EH (cell line): ENCODE measurements around the gene ZNF536.
"Not testable (repeated sequence)": the region's sequence is repeated elsewhere in the genome, so short reads cannot be mapped to it uniquely, and the experiment has no call there.

Experiments used
- DNase-seq: peaks from one replicate; pipeline ENCODE4 v3.0.0-alpha.2; 2015; ENCODE audit warnings: low read depth

ZNF536 gene

DNA sequence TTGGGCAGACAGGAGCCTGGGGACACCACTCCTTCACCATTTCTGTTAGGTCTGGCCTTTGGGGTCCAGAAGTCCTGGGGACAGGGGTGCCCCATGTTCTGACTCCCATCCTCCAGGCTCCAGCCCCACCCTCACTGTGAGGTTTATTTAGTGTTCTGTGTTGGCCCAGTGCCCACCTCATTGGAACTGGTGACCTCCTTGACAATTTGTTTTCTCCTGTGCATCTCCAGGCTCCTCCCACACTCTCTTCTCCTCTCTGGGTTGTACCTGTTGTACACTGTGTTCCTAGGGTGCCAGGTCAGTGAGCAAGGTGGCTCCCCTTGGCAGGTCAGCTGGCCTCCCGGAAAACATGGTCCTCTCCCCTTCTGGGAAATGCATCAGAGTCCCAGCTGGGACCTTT lies 110.8 kb downstream of the ZNF536 start:
- DNase-seq: no peak

DNA sequence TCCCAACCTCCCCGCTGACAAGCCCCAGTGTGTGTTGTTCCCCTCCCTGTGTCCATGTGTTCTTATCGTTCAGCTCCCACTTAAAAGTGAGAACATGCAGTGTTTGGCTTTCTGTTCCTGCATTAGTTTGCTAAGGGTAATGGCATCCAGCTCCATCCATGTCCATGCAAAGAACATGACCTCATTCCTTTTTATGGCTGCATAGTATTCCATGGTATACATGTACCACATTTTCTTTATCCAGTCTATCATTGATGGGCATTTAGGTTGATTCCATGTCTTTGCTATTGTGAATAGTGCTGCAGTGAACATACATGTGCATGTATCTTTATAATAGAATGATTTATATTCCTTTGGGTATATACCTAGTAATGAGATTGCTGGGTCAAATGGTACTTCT lies 114.1 kb downstream of the ZNF536 start:
- not testable (repeated sequence) for DNase-seq

DNA sequence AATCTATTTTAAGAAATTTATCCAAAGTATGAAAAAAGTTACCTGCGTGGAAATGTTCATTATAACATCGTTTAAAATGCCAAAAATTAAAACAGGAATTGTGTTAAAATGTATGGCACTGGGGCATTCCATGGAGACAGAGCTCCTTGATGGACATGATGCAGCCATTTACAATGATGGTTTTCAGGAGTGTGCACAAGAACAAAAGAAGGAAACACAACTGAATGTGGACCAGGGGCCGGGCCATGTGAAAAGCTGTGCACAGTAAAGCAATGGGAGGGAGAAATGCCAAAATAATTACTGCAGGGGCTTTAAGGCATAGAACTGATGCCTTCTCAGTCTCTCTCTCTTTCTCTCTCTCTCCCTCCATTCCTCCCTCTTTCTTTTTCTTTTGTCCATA lies 115.0 kb downstream of the ZNF536 start:
- no peak for DNase-seq

DNA sequence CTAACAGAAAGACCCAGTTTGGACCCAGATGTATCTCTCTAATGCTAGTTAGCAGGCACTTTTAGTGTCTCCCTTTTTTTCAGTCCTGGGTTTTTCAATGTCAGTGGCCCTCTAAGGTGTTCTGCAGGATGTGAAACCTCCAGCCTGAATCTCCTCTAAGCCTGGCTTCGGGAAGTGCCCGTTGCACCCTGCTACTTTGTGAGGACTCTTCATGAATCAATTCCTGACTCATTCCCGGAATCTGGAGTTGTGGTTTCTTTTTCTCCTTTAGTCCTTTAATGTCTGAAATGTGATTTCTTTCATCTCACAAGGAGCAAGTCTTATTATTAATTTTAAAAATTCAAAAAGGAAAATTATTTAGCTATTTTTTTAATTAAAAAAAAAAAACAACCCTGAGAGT lies 116.0 kb downstream of the ZNF536 start:
- DNase-seq: no peak

DNA sequence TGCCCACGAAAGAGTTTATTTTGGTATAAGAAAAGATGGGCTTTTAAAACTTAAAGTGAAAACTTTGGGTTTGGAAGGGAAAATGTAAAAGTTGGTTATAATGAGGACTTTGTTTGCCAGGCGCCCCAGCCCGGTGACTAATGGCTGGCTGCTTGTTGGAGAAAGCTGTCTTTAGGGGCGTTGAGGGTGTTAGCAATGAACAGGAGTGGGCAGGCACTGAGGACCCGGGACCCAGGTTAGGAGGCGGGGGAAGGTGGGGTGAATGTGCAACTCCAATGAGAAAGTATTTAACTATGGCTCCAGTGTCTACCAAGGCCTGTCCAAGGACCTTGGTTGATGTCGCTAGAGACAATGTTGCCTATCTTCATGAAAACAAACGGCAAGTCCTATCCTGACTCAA lies 118.6 kb downstream of the ZNF536 start:
- DNase-seq: no peak

DNA sequence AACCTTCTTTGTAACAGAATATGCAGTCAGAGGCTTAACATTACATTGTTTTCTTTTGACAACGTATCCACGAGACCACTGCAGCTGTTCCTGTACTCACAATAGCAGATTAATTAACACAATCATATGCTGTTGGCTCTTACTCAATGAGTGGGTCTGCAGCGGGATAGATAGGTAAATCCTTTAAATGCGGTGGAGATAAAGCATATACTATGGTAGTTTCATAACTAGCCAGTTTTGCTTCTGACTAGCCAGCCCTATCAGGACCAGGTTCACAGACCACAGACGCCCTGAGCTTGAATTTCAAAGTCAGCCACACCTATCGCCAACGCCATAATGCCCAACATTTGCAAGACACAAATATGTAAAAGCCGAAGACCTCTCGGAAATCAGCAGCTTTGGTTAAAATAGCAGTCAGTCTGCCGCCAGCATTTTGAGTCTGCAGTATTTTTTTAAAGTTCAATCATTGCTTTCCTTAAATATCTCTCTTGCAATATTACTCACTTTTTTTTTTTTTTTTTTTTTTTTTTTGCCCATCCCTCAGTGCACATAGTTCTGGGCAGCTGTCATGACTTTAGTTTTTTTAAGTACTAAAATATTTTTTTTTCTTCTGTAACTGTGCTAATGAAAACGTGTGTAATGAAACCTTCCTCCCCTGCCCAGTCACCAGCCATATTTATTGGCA lies 120.5 kb downstream of the ZNF536 start:
- DNase-seq: no peak

DNA sequence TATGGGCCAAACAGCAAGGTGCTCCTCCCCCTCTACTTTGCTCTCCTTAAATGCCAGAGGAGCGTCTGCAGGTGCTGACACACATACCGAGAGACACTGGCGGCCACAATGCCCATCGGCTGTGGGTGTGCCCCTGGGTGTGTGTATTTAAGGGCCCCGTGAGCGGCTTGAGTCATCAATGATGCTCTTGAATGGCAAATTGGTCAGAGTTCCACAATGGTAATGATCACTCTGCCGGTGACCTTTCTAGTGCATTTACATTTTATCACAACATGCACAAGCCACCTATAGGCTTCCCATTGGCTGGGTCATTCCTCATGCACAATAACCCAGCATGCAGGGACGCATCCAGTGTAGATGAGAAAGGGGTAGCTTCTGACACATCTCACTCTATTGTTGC lies 124.8 kb downstream of the ZNF536 start:
- no peak for DNase-seq

DNA sequence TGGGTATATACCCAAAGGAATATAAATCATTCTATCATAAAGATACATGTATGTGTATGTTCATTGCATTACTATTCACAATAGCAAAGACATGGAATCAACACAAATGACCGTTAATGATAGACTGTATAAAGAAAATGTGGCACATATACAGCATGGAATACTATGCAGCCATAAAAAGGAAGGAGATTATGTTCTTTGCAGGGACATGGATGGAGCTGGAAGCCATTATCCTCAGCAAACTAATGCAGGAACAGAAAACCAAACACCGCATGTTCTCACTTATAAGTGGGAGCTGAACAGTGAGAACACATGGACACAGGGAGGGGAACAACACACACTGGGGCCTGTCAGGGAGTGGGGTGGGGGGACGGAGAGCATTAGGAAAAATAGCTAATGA lies 125.9 kb downstream of the ZNF536 start:
- not testable (repeated sequence) for DNase-seq

DNA sequence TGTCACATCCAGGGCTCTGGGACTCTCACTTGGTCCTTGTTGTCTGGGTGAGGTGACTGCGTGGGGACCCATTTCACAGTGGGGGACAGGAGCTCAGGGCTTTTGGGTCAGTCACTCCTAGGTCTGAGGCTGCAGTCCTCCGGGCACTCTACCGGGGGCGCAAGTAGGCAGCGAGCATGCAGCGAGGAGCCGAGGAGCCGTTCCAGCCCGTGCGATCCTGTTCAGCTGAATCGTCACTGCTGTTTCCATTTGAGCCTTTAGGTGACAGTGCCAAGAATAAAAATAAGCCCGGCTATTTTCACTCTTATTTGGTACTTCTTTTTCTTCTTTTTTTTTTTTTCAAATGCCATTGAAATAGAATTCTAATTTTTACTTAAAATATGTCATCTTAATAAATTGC lies 126.5 kb downstream of the ZNF536 start:
- no peak for DNase-seq

DNA sequence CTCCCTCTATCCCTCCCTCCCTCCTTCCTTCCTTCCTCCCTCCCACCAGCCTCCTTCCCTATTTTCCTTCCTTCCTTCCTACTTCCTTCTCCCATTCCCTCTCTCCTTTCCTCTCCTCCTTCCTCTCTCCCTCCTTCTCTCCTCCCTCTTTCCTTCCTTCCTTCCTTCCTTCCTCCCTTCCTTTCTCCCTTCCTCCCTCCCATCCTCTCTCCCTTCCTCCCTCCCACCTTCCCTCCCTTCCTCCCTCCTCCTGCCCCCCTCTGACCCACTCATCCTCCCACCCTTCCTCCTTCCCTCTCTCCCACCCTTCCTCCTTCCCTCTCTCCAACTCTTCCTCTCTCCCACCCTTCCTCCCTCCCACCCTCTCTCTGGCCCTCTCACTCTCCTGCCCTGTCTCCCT lies 132.1 kb downstream of the ZNF536 start:
- DNase-seq: no peak

DNA sequence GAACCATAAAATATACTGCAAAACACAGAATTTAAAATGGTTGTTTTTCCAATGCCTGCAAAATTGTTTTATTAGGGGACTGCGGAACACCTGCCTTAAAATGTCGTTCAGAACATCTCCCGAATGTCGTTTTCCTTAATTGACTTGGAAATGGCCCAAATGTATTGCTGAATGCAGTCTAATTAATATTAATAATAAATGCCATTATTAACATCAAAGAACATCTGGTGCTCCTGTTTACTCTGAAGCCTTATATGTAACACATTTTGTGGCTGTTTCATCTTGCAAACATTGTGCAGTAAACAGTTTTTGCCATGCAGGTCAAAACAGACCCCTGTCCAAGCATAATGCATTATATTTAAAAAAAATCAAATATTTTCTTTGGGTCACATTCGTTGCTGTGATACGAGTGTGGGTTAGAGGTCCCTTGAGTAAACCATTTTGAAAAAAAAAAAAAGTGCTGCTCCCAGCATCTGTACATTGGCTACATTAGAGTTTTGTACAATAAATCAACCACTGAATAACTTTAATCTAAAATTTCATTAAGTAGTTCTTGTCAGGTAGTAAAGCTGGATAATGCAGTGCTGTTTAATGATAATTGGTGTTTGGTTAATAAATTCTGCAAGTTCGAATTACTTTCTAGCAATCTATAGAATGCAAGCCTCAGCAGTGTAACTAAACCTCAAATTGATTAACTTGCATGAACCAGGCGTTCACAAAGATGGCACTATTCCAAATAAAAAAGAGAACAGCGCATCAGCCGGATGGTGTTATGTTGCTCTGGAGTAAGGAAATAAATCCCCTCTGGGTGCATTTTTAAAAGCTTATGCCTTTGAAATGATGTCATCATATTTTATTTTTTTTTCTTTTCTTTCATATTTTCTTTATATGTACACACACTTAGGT lies 140.2 kb downstream of the ZNF536 start:
- no peak for DNase-seq

DNA sequence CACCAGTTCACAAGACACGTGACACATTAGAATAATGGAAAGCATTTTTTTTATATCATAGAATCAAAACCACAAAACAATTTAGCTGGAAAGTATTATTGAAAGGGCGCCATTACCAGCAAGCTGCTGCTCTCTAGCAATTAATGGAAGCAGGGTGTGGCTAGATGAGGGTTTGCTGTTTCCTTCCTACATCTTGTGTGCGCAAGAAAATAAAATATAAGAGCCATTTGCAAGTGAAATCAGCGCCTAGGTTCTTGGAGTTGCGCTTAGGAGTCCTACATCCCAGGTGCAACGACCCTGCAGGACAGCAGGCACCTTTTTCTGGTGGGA lies 140.9 kb downstream of the ZNF536 start:
- DNase-seq: no peak

DNA sequence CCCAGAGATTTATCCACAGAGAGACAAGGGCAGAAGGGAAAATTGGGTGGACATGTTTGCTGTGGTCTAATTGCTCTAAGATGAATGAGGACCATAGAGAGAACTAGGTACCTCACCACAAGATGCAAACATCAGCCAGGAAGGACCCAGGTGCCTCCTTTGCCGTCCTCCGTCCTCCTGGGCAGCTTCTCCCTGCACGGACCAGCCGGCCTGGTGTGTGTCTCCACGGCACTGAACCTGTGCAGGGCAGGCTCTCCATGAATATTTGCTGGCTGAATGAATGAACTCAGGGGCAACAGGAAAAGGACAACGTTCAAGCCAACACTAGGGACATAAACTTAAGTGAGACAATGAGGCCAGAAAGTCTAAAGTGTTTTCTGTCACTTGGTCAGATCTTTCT lies 143.9 kb downstream of the ZNF536 start:
- DNase-seq: no peak

DNA sequence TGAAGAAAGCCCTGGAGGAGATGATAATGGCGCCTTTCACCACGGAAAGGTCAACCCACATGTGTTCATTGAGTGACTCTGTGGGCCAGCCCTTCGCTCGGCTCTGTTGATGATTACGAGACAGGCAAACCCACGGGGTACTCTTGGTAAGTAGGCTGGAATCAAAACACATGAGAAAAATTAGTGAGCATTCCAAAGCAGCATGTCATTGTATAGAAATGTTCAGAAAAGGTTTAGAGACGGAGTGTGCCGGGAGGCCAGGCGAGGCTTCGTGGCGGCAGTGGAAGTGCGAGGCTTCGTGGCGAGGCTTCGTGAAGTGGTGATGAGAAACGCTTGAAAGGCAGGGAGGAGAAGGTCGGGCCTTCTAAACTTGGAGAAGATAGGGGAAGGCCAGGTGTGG lies 144.3 kb downstream of the ZNF536 start:
- DNase-seq: no peak

DNA sequence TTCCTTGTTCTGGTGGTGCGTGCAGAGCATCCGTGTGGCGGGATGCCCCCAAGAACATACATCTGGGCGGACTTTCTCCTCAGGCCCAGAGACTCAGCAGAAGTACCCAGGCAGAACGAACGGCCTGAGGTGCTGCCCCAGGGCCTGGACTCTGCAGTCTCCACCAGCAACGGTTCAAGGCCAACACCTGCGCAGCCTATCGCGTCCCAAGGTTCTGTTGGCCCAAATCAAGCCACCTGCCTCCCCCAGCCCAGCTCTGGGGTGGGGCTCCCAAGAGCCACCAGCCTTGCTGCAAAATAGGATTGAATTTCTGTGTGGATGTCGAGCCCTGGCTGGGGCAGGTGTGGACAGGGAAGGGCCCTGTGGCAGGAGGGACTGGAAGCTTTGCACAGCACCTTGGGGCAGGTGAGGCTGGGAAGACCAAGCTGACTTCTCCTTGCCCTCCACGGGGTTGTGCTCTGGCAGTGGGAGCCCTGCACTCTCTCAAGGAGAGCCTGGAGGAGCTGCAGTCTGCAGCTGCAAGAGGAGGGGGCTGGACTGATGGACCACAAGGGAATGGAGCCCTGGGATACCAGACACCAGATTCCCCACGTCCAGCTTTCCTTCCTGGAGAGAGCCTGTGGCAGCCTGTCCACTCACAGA lies 146.9 kb downstream of the ZNF536 start:
- no peak for DNase-seq

DNA sequence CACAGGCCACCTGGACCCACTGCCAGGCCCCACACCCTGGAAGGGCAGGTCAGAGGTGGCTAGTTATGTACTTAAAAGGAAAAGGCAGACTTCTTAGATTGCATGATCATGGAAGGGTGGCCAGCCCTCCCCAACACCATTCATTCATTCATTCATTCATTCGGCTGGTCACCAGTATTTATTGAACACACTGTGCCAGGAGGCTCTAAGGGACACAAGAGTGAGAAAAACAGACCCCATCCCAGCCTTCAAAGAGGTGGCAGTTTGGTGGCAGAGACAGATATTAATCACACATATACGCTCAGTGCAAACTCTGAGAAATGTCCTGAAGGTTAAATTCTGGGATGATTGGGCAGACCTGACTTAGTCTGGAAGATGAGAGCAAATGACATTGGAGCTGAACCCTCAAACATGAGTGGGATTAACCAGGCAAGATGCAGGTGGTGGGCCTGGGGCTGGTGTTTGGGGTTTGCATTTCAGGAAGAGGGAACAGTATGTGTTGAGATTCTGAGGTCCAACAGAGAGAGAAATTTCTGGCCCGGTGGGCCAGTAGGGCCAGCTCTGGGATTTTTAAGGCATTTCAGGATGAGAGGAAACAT lies 147.5 kb downstream of the ZNF536 start:
- no peak for DNase-seq

DNA sequence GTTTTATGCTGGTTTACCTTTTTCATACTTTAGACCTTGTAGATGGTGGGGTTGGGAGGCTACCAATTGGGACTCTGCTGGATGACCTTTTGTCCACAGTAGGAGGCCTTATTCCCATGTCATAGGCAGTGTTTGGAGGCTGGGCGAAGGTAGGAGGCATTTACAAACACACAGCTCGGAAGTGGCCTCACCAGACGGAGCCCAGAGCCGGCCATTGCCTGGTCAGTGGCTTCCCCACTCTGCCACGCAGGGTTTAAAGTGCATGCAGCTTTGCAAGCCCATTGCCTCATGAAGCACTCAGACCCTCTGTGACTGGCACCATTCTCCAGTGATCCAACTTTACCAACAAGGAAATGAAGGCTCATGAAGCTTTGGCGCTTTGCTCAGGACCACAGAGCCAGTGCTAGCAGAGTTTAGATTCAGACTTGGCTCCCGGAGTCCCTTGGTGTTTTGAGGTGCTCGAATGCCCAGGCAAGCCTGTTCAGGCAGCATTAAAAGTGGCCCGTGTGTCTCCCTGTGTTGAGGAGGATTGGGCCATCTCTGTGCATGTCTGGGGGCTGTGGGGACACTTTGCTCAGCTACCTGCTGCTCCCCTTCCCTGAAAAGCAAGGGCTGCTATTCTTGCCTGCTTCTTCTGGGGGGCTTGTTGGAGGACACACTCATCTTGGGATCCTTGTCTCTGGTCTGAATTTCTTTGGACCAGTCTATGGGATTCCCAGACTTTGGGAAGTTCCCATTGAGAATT lies 148.7 kb downstream of the ZNF536 start:
- no peak for DNase-seq

DNA sequence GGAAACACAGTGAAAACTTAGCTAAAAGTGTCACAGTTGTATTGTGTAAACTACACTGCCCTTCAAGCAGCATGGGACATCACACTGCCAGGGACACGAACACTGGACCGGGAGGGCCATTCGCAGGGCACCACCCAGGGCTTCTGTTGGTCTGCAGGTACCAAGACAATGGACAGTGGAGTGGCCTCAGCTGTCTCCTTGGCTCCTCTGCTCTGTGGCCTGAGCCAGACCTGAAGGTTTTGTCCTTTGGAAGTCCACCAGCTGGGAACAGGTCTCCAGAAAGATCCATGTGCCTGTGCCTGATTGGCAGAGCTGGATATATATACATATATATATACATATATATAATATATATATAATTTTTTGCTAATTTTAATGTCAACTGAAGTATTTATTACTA lies 149.8 kb downstream of the ZNF536 start:
- no peak for DNase-seq

DNA sequence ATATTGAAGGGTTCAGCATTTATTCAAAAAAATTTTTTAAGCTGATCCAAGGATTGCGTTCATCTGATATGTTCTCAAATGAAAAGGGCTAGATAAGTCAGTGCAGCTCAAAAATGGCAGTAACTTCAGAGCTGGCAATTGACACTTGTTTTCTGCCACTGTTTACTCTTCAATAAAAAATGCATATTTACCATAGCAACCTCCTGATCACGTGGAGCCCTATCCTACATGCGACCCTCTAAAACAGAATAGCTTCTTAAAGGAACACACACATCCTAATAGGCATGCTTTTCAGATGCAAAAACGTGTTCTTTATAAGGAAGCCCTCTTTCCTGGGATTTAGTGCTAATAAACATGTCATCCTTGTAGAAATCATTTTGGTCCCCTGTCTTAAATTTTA lies 150.2 kb downstream of the ZNF536 start:
- no peak for DNase-seq

DNA sequence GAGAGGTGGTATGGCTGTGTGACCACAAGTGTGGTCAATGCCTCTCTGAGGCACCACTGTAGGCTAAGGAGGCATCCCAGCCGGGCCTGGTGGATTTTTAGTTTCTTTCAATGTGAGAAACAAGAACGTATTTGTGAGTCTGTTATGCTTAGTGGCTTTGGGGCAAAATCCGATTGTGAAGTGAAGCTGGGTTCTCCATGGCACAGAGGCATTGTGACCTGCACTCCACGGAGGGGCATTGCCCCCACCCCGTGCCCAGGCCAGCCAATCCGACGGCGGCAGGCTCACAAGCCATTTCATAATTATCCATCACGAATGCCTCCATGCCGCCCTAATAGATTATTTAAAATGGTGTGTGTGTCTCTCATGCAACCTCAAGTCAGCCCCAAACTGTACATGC lies 151.6 kb downstream of the ZNF536 start:
- DNase-seq: no peak

DNA sequence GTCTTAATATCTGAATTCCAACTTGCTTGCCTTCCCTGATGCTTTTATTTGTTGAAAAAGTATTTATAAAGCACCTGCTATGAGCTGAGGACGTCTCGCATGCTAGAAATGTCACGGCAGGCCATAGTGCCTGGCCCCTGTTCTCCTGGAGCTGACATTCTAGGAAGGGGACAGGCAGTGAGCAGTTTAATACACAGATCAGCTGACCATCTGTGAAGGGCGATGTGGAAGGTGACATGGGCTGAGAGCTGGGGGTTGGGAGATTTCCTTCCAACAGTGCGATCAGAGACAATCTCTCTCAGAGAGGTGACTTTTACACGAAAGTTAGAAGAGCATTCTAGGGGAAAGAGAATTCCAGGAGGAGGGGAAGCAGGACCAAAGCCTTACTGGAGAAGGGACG lies 153.2 kb downstream of the ZNF536 start:
- no peak for DNase-seq

DNA sequence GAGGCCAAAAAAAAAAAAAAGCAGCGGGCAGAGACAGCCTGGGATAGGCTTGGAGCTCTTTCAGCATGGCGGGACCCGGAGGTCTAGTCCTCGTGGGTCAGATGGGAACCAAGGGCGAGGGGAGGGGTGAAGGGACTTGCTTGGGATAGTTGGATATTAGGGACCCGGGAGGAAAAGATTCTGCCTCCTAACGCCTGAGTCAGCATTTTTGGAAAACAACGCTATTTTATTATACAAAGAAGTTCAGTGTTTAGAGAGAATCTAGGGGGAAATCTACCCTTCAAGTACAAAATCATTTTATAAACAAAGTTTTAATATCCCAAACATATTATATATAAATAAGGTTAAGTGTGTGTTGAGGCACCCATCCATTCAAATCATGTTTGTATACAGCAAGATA lies 156.7 kb downstream of the ZNF536 start:
- DNase-seq: no peak
